ENCODE data around the gene CTDSPL. TPM values are rescaled to one million over a fixed set of nuclear protein-coding genes. Genes with fewer than 3 reads are reported as not detected.

Gene CTDSPL
- total RNA-seq, 1 experiment from 2014 or later, result 6.1 TPM

DNA sequence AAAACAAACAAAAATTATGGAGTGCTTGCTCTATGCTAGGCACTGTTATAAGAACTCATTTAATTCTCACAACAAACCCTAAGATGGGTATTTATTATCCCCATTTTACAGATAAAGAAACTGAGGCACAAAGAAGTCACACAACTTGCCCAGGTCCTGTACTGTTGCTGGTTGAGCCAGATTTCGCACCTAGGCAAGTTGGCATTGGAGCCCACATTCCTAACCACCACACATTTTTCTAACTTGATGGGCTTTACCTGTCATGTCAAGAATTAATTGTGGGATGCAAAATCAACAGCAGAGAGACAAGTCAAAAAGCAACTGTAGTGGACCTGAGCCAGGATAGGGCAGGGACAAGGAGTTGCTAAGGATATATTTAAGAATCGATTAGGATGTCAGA lies 81.0 kb downstream of the CTDSPL start:
- ChIA-PET POLR2A (ENCODE audit: unreplicated experiment) (no interaction called here), CTCF (no interaction called here)
- TF ChIP-seq EZH2phosphoT487 (IDR thresholded peaks at IDR 0.05; ENCODE audit: borderline replicate concordance, low read length) (no peak), EZH2 (IDR thresholded peaks at IDR 0.05; ENCODE audit: low read length, unreplicated experiment) (no peak)
- TF ChIP-seq, protein P1, sequence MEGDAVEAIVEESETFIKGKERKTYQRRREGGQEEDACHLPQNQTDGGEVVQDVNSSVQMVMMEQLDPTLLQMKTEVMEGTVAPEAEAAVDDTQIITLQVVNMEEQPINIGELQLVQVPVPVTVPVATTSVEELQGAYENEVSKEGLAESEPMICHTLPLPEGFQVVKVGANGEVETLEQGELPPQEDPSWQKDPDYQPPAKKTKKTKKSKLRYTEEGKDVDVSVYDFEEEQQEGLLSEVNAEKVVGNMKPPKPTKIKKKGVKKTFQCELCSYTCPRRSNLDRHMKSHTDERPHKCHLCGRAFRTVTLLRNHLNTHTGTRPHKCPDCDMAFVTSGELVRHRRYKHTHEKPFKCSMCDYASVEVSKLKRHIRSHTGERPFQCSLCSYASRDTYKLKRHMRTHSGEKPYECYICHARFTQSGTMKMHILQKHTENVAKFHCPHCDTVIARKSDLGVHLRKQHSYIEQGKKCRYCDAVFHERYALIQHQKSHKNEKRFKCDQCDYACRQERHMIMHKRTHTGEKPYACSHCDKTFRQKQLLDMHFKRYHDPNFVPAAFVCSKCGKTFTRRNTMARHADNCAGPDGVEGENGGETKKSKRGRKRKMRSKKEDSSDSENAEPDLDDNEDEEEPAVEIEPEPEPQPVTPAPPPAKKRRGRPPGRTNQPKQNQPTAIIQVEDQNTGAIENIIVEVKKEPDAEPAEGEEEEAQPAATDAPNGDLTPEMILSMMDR (conservative IDR thresholded peaks at IDR 0.05; ENCODE audit: low read depth, low read length), result no peak
- intact Hi-C loops (cut with micrococcal nuclease), result no loop called here
- H3K79me2 ChIP-seq (ENCODE audit: low read length), result no peaks in the 10 kb centered on the region
- H3K9me3 ChIP-seq (ENCODE audit: low read length), result no peaks in the 10 kb centered on the region
- no peaks in the 10 kb centered on the region for H3K9me2 ChIP-seq (replicated peaks; ENCODE audit: low read length)
- no peak for ATAC-seq
- no peak overlapping the region for H3K27ac ChIP-seq (ENCODE audit: low read length)
- no peaks in the 10 kb centered on the region for H4K20me1 ChIP-seq (ENCODE audit: low read length)
- H3F3A ChIP-seq (ENCODE audit: low read length, unreplicated experiment), result no peaks in the 10 kb centered on the region
- H3K4me1 ChIP-seq (ENCODE audit: insufficient read depth, low read length), result peaks cover 23% of the 10 kb centered on the region
- H2AFZ ChIP-seq (ENCODE audit: low read length), result no peak overlapping the region
- no peaks in the 10 kb centered on the region for H3K27me3 ChIP-seq (ENCODE audit: low read length)
- H3K9ac ChIP-seq (ENCODE audit: low read length), result no peak overlapping the region
- DNase-seq, result no peak
- H3K4me3 ChIP-seq (ENCODE audit: low read length), result no peak overlapping the region
- H3K36me3 ChIP-seq (ENCODE audit: low read depth, low read length), result no peaks in the 10 kb centered on the region
- no peak overlapping the region for H3K4me2 ChIP-seq (ENCODE audit: low read length)
- no TSS peak for BruUV-seq (replicated peaks)

DNA sequence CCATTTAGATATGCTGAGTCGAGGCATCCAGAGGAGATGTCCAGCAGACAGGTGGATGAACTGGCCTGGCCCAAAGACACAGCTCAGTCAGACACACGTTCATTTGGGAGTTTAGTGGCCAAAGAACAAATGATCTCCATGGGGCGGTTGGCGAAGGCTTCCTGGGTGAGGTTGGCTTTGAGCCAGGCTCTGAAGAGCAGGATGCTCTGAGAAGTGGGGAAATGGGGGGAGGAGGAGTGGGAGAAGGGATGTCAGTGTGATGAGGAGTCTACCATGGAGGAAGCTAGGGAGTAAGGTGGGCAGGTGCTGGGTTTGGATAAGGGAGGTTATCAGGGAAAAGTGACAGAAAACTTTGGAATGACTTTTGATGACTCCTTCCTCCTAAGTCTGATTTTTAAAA lies 81.4 kb downstream of the CTDSPL start:
- POLR2A ChIA-PET (ENCODE audit: unreplicated experiment), result no interaction called here
- Histone ChIP-seq H3K4me3 (ENCODE audit: low read length) (no peak overlapping the region), H3K4me2 (ENCODE audit: low read length) (no peak overlapping the region), H3K4me1 (ENCODE audit: insufficient read depth, low read length) (peaks cover 21% of the 10 kb centered on the region), H3K79me2 (ENCODE audit: low read length) (no peaks in the 10 kb centered on the region), H2AFZ (ENCODE audit: low read length) (no peak overlapping the region), H3K9me2 (replicated peaks; ENCODE audit: low read length) (no peaks in the 10 kb centered on the region), H3K27ac (ENCODE audit: low read length) (no peak overlapping the region), H4K20me1 (ENCODE audit: low read length) (no peaks in the 10 kb centered on the region), H3K9ac (ENCODE audit: low read length) (no peak overlapping the region), H3K27me3 (ENCODE audit: low read length) (no peaks in the 10 kb centered on the region), H3K36me3 (ENCODE audit: low read depth, low read length) (no peaks in the 10 kb centered on the region), H3K9me3 (ENCODE audit: low read length) (no peaks in the 10 kb centered on the region), H3F3A (ENCODE audit: low read length, unreplicated experiment) (no peaks in the 10 kb centered on the region)
- BruUV-seq (replicated peaks), result no TSS peak
- CTCF ChIA-PET, result no interaction called here
- intact Hi-C loops (cut with micrococcal nuclease), result no loop called here
- DNase-seq (no peak), ATAC-seq (no peak)
- no peak for TF ChIP-seq EZH2 (IDR thresholded peaks at IDR 0.05; ENCODE audit: low read length, unreplicated experiment)
- TF ChIP-seq, protein P1 (conservative IDR thresholded peaks at IDR 0.05; ENCODE audit: low read depth, low read length), result no peak
- no peak for TF ChIP-seq EZH2phosphoT487 (IDR thresholded peaks at IDR 0.05; ENCODE audit: borderline replicate concordance, low read length)

DNA sequence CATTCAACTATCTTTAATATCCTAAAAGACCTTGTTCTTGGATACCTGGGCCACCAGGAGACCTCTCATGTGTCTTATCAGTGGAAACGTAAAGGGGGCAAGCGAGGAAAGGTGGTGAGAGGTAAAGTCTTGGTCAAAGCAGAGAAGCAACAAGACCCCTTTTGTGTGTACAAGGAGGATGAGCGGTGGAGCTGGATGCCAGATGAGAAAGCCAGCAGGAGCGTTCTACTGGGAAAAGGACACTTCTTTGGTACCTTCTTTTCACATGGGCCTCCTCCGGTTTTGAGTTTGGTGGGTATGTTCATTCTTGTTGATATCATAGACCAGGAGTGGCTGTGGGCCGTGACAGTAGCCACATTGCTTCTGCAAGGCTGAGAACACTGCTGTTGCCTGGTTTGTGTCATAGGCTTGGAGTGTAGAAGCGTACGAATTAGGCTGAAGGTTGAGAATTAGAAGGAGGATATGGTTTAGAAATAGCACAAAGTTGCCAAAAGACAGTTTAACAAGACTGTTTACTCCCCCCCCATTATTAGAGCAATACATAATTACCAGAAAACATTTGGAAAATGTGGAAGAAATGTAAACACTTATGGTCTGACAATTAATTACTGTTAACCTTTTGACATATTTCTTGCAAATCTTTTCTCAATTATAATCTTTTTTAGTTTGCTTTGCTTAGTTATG lies 82.1 kb downstream of the CTDSPL start:
- ATAC-seq, result no peak
- Histone ChIP-seq H2AFZ (ENCODE audit: low read length) (no peak overlapping the region), H4K20me1 (ENCODE audit: low read length) (no peaks in the 10 kb centered on the region), H3K36me3 (ENCODE audit: low read depth, low read length) (no peaks in the 10 kb centered on the region), H3K9ac (ENCODE audit: low read length) (no peak overlapping the region), H3K79me2 (ENCODE audit: low read length) (no peaks in the 10 kb centered on the region), H3K9me3 (ENCODE audit: low read length) (no peaks in the 10 kb centered on the region), H3F3A (ENCODE audit: low read length, unreplicated experiment) (no peaks in the 10 kb centered on the region), H3K27me3 (ENCODE audit: low read length) (no peaks in the 10 kb centered on the region), H3K9me2 (replicated peaks; ENCODE audit: low read length) (no peaks in the 10 kb centered on the region), H3K4me3 (ENCODE audit: low read length) (no peak overlapping the region), H3K27ac (ENCODE audit: low read length) (no peak overlapping the region), H3K4me2 (ENCODE audit: low read length) (no peak overlapping the region), H3K4me1 (ENCODE audit: insufficient read depth, low read length) (peaks cover 21% of the 10 kb centered on the region)
- ChIA-PET CTCF (no interaction called here), POLR2A (ENCODE audit: unreplicated experiment) (no interaction called here)
- intact Hi-C loops (cut with micrococcal nuclease), result no loop called here
- DNase-seq, result no peak
- TF ChIP-seq, protein P1 (conservative IDR thresholded peaks at IDR 0.05; ENCODE audit: low read depth, low read length), result no peak
- TF ChIP-seq EZH2phosphoT487 (IDR thresholded peaks at IDR 0.05; ENCODE audit: borderline replicate concordance, low read length) (no peak), EZH2 (IDR thresholded peaks at IDR 0.05; ENCODE audit: low read length, unreplicated experiment) (no peak)
- no TSS peak for BruUV-seq (replicated peaks)
